H1 (cell line): ENCODE measurements around the gene C1S.

Experiments
- CEBPB ChIP-seq: IDR thresholded peaks from 2 replicates; pipeline ENCODE4 v1.6.1; 2012; ENCODE audit warnings: low read depth, low read length
- EGR1 ChIP-seq: IDR thresholded peaks from 2 replicates; pipeline ENCODE4 v1.6.1; 2011; ENCODE audit warnings: low read depth, low read length, borderline replicate concordance
- HDAC2 ChIP-seq, 2 experiments: fragments of 300-600 bp in 1 of 2; sonication (generic) in 1 of 2; IDR thresholded peaks; 2 replicates each; pipeline ENCODE4 v1.6.1; 2011 to 2012; ENCODE audit warnings: low read depth in 2 of 2, low read length in 2 of 2, mild to moderate bottlenecking in 2 of 2, moderate library complexity in 2 of 2, borderline replicate concordance in 1 of 2, inconsistent platforms in 1 of 2
- JUND ChIP-seq: IDR thresholded peaks from 2 replicates; pipeline ENCODE4 v1.6.1; 2011; ENCODE audit warnings: mild to moderate bottlenecking, improper control_type of control experiment, low read length
- KDM1A ChIP-seq: fragments of 200-600, 300-600 bp; sonication (generic); IDR thresholded peaks from 2 replicates; pipeline ENCODE4 v1.7.1; 2016; ENCODE audit warnings: mild to moderate bottlenecking, low read length, borderline replicate concordance
- POLR2A ChIP-seq, 2 experiments: IDR thresholded peaks; 1 replicate in 1 of 2; 2 replicates in 1 of 2; pipeline ENCODE4 v1.6.1; 2011; ENCODE audit warnings: low read depth in 2 of 2, low read length in 2 of 2, mild to moderate bottlenecking in 2 of 2; ENCODE audit errors: control extremely low read depth in 1 of 2
- RAD21 ChIP-seq, 2 experiments: IDR thresholded peaks in 1 of 2; conservative IDR thresholded peaks in 1 of 2; 2 replicates each; pipeline ENCODE4 v1.6.1; 2011; ENCODE audit warnings: low read depth in 2 of 2, low read length in 2 of 2, improper control_type of control experiment in 1 of 2, inconsistent platforms in 1 of 2, mild to moderate bottlenecking in 1 of 2, moderate library complexity in 1 of 2
- SP2 ChIP-seq: IDR thresholded peaks from 2 replicates; pipeline ENCODE4 v1.6.1; 2012; ENCODE audit warnings: mild to moderate bottlenecking, low read length, inconsistent platforms
- TAF7 ChIP-seq: optimal IDR thresholded peaks from 2 replicates; pipeline ENCODE3; 2011; ENCODE audit warnings: low read depth, mild to moderate bottlenecking, inconsistent platforms, low read length, moderate library complexity, borderline replicate concordance
- TF ChIP-seq, protein P1 (sequence below), 3 experiments: IDR thresholded peaks; 1 replicate in 2 of 3; 2 replicates in 1 of 3; pipeline versions ENCODE4 v1.5.1 to v1.6.1; 2011; ENCODE audit warnings: low read length in 3 of 3, mild to moderate bottlenecking in 3 of 3, inconsistent platforms in 2 of 3, low read depth in 1 of 3, moderate library complexity in 1 of 3; ENCODE audit not compliant: insufficient read depth in 1 of 3; ENCODE audit errors: control extremely low read depth in 1 of 3

DNA sequence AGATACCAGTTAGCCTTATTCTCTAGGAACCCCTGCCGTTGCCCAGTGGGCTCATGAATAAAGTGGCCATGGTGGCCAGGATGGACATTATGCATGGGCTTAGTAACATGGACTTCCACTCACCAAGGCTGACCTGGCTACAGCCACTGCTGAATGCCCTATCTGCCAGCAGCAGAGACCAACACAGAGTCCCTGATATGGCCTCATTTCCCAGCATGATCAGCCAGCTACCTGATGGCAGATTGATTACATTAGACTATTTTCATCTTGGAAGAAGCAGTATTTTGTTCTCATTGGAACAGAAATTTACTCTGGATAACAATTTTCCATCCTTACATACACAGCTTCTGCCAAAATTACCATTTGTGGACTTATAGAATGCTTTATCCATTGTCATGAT lies 26.1 kb upstream of the C1S start:
- TF ChIP-seq RAD21 (IDR thresholded peaks at IDR 0.05 in 1 of 2, conservative IDR thresholded peaks at IDR 0.05 in 1 of 2; ENCODE audit: low read depth in 2 of 2, low read length in 2 of 2) (no peak), EGR1 (no peak), POLR2A (IDR thresholded peaks at IDR 0.05; ENCODE audit: control extremely low read depth in 1 of 2, low read depth in 2 of 2, low read length in 2 of 2) (no peak), TAF7 (no peak), JUND (no peak), SP2 (no peak), HDAC2 (IDR thresholded peaks at IDR 0.05; ENCODE audit: borderline replicate concordance in 1 of 2, low read depth in 2 of 2, low read length in 2 of 2) (no peak), KDM1A (no peak), CEBPB (no peak)
- TF ChIP-seq, protein P1, sequence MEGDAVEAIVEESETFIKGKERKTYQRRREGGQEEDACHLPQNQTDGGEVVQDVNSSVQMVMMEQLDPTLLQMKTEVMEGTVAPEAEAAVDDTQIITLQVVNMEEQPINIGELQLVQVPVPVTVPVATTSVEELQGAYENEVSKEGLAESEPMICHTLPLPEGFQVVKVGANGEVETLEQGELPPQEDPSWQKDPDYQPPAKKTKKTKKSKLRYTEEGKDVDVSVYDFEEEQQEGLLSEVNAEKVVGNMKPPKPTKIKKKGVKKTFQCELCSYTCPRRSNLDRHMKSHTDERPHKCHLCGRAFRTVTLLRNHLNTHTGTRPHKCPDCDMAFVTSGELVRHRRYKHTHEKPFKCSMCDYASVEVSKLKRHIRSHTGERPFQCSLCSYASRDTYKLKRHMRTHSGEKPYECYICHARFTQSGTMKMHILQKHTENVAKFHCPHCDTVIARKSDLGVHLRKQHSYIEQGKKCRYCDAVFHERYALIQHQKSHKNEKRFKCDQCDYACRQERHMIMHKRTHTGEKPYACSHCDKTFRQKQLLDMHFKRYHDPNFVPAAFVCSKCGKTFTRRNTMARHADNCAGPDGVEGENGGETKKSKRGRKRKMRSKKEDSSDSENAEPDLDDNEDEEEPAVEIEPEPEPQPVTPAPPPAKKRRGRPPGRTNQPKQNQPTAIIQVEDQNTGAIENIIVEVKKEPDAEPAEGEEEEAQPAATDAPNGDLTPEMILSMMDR (IDR thresholded peaks at IDR 0.05; ENCODE audit: control extremely low read depth in 1 of 3, insufficient read depth in 1 of 3, low read depth in 1 of 3, low read length in 3 of 3) = no peak
